CD4-positive, alpha-beta T cell treated with Interleukin-15 for 1 hour (primary cell): ENCODE measurements around the gene USP20.

Experiments used
- DNase-seq: peaks from one replicate; pipeline ENCODE4 v3.0.0-alpha.2; 2020

Gene USP20

DNA sequence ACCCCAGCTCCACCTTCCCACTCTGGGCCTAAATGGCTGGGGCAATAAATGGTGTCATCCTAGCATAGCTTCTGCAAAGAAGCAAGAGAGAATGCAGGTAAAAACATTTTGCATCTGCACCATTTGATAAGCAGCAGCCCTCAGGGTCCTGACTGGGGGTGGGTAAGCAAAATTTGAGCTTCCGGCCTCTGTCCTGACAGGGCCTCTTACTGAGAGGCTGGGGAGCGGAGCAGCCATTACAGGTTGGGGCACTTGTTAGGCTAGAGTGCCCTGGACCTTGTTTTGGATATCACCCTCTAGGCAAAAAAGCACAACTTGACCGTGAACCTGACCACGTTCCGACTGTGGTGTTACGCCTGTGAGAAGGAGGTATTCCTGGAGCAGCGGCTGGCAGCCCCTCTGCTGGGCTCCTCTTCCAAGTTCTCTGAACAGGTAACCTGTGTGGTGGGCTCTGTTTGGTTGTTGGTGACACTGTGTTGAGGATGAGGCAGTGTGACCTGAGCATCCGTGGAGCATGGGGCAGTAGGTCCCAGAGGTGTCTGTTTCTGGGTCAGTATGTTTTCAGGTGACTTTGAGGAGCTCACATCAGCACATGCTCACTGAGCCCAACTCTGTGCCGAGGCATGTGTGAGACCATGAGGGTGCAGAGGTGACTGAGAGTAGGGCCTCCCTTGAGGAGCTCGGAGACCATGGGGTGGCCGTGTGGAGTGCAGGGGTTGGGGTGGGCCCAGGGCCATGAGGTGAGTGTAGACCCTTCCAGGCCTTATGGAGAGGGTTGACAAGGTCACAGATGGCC is 23.1 kb downstream of the USP20 start:
- DNase-seq, result no peak

DNA sequence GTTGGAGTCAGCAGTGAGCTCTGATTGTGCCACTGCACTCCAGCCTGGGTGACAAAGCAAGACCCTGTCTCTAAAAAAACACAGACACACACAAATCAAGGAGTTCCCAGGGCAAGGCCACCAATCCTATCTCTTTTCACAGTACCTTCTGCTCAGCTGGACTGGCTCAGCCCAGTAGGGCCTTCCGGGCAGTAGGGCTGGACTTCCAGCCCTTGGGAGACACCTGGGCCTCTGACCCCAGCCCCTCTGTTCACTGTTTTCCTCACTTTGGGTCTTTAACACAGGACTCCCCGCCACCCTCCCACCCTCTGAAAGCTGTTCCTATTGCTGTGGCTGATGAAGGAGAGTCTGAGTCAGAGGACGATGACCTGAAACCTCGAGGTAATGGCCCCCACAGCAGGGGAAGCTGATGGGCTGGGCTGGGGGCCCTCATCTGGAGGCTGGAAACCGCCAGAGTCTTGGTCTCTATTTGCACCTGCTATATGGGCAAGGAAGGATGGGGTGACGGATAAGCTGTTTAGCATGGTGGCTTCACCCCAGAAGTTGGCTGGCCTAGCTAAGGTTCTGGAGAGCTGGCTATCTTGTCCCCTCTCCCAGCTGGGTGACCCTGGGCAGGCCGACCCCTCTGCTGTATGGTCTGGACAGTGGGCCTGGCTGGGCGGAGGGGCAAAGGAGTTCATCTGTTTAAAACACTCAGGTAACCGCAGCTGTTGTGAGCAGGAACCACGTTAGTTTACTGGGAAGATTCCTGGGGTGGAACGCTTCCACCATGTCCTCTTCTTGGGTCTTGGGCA is 25.6 kb downstream of the USP20 start:
- no peak for DNase-seq

DNA sequence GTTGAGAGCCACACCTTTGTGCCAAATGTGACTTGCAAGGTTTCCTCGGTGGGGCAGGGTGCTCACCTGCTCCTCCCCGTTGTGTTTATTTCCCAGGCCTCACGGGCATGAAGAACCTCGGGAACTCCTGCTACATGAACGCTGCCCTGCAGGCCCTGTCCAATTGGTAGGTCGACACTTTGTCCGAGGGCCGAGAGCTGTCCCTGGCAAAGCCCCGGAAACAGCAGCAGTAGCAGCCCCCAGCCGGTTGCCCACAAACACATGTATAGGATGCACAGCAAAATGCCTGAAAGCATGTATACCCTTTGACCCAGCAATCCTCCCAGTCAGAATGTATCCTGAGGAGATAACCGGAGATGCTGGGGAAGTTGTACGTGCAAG is 26.2 kb downstream of the USP20 start:
- DNase-seq, result no peak

DNA sequence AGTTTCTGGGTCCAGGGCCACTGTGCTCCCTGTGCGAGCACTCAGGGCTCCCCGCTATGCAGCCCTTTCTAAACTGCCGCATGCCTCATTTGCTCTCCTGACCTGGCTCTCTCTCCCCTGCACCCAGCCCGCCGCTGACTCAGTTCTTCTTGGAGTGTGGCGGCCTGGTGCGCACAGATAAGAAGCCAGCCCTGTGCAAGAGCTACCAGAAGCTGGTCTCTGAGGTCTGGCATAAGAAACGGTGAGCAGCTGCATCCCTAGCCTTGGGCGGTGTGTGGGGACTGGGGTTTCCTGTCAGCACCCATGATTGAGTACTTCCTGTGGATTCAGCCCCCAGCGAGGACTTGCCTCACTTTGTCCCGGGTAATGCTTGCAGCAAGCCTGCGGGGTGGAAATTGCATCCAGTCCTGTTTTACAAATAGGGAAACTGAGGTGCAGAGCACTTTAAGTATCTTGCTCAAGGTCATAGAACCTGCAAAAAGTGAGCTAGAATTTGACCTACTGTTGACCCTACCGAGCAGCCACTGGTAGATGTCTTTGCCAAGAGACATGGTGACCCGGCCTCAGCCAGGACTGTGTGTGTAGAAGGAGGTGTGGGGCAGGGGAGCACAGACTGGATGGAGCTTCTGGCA is 27.9 kb downstream of the USP20 start:
- peak; percentile 50 for DNase-seq

DNA sequence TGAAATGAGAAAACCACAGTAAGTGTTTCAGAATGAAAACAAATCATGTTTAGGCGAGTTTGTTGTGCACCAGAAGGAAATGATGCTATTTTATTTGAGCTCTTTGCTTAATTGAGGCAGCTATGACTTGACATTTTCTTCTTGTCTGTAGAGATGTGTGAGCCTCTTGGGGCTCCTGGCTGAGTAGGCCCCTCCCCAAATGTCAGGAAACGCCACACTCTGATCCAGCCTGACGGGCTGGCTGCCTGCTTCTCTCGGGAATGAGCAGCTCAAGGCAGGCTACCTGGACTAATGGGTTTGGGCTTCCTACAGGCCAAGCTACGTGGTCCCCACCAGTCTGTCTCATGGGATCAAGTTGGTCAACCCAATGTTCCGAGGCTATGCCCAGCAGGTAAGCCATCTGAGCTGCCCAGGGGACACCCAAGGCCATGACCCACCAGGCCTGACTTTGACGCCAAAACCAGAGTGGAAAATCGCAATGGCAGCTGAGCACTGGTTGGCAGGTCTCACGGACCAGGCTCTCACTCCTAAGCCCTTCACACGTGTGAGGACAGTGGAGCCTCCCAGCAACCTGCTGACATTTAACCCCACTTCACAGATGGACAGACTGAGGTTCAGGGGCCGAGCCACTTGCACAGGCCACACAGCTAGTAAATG is 29.9 kb downstream of the USP20 start:
- DNase-seq, result no peak

DNA sequence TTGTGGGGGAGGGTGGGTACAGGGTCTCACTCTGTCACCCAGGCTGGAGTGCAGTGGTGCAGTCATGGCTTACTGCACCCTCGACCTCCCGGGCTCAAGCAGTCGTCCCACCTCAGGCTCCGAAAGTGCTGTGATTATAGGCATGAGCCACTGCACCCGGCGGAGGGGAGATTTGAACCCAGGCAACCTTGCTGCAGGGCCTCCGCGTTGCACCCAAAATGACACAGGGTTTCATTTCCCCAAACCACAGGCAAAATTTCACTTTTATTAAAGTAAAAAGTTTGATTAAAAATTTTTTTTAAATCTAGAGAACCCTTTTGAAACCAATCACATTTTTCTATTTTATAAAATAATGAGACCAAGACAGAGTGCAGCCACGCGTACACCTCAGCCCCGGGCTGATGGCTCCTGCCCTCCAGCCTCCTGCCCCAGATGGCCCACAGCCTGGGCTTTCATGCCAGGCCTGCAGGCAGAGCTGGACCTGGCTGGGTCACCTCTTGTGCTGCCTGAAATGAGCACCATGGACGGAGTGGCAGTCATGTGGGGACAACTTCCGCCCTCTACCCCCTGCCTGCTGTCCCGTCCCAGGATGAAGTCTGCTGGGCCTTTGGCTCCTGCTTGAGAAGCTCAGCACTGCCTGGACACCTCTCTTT is 30.5 kb downstream of the USP20 start:
- DNase-seq, result no peak

DNA sequence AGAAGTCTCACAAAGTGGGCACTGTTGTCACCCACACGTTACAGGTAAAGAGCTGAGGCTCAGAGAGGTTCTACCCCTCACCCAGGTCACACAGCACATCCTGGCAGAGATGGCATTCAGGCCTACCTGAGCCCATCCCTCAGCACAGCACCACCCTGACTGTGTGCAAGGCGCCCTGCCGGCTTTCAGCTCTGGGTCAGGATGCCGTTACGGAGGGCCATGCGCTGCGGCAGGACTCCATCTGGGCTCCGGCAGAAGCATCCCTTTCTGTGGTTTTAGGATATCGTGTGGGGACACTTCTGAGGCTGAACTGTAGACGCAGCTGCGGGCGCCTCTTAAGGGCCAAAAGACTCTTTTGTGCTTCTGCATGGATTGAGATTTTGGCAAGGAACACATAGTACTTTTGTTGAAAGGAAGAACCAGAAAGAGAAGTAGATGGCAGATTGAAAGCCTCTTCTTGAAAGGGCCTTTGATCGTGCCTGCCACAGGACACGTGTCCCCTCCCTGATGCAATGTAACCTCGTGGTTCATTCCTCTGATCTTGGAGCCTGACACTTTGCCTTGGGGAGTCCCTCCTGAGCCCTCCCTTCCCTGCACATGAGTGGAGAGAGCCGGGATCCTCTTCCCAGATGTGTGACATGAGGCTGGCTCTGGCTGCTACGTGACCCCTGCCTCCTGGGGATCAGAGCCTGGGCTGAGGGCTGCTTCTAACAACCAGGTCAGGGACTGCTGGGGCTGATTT is 31.3 kb downstream of the USP20 start:
- peak; percentile 54 for DNase-seq

DNA sequence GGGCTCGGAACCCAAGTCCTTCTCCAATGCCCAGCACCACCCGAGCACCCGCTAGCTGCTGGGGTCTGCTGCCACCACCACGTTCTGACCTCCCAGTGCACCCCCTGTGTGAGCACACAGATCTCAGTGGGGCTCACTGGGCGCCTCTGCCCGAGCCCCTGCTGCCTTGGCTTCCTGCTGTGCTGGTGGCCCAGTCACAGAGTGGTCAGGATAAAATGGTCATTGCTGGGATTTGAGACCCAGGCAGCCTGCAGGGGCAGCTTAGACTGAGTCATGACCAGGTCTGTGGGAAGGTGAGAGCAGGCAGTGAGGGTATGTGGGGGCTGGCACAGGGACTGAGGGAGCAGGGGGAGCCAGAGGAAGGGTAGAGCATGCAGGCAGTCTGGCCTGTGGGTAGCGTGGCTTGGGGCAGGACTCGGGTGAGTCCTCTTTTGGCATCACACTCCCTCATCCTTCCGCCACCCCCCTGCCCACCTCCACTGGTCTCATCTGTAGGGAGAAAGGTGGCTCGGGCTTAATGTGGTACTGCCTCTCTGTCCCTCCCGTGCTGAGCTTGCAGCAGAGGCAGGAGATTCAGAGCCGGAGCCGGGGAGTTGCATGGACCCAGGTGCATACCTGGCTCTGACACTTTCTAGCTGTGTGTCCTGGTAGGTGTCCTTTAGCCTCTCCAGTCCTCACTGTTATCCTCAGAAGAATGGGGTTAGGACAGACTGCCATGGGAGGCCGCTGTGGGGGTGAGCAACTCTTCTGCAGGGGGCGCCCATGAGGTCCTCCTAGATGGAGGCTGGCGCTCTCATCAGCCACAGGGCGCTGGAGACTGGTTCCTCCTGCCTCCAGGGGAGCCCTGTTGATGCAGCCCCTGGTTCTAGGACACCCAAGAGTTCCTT is 32.1 kb downstream of the USP20 start:
- no peak for DNase-seq

DNA sequence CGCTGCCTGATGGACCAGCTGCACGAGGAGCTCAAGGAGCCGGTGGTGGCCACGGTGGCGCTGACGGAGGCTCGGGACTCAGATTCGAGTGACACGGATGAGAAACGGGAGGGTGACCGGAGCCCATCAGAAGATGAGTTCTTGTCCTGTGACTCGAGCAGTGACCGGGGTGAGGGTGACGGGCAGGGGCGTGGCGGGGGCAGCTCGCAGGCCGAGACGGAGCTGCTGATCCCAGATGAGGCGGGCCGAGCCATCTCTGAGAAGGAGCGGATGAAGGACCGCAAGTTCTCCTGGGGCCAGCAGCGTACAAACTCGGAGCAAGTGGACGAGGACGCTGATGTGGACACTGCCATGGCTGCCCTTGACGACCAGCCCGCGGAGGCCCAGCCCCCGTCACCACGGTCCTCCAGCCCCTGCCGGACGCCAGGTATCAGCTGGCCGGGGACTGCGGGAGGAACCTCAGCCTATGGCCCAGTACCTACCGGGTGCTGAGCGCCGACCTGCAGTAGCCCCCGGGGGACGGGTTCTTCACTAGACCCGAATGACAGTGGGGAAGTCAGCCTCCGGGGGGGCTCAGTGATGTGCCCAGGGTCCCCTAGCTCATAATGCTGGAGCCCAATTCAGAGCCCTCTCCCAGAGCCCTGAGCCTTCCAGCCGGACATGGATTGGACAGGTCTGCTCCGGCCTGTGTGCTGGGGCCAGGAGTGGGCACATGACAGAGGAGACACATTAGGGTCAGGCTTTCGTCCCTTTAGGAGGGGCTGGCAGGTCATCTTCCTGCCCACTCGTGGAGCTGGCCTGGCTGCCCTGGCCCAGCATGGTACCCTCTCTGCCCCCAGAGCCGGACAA is 33.0 kb downstream of the USP20 start:
- no peak for DNase-seq

DNA sequence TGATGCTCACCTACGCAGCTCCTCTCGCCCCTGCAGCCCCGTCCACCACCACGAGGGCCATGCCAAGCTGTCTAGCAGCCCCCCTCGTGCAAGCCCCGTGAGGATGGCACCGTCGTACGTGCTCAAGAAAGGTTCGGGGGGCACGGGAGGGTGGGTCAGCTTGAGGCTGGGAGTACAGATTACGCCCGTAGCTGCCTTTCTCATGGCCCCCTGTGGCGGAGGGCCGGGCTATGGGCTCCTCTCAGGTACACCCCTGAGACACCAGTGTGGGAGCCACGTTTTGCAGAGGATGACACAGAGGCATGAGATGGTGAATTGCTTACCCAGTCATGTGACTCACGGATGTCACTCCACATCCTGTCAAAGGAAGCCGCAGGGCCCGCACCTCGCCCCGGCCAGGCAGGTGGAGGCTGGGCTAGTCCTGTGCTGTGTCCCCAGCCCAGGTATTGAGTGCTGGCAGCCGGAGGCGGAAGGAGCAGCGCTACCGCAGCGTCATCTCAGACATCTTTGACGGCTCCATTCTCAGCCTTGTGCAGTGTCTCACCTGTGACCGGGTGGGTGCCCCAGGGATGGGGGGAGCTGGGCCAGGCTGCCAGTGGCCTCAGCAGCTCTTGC is 33.7 kb downstream of the USP20 start:
- DNase-seq, result peak; percentile 91

DNA sequence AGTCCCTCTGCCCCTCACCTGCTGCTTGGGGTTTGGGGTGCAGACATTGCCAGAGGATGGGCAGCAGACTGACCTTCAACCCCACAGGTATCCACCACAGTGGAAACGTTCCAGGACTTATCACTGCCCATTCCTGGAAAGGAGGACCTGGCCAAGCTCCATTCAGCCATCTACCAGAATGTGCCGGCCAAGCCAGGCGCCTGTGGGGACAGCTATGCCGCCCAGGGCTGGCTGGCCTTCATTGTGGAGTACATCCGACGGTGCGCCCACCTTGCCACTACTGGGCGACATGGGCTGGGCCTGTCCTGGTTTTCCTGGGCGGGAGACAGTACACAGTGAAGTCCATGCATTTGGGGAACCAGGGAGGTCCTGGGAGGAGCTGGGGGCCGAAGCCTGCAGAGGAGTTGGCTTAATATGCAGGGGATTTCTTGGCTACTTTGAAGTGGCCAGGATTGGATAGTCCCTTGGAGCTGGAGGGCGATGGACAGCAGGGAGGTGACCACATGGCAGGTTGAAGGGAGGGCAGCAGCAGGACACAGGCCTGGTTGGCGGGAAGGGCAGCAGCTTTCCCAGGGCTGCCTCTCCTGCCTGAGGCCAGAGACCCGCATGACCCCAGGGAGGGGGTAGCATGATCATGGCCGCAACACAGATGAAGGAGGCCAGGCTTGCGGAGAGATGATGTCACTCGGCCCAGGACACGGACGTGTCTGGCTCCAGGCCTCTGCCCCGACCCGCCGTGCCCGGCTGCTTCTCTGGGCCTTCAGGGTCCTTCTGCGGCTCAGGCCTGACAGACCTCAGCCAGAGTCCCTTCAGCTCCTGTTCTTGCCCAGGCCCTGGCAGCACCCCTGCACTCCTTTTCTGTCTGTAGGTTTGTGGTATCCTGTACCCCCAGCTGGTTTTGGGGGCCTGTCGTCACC is 34.6 kb downstream of the USP20 start:
- no peak for DNase-seq

DNA sequence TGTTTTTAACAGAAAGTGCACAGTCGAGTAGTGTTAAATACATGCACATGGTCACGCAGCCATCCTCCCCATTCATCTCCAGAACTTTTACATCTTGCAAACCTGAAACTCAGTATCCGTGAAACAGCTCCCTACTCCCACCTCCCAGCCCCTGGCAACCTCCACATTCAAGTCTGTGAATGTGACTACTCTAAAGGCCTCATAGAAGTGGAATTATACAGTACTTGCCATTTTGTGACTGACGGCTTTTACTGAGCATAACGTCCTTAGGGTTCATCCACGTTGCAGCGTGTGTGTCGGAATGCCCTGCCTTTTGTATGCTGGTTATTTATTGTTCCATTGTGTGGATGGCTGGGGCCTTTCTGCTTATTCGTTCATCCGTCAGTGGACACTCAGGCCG is 35.8 kb downstream of the USP20 start:
- no peak for DNase-seq

DNA sequence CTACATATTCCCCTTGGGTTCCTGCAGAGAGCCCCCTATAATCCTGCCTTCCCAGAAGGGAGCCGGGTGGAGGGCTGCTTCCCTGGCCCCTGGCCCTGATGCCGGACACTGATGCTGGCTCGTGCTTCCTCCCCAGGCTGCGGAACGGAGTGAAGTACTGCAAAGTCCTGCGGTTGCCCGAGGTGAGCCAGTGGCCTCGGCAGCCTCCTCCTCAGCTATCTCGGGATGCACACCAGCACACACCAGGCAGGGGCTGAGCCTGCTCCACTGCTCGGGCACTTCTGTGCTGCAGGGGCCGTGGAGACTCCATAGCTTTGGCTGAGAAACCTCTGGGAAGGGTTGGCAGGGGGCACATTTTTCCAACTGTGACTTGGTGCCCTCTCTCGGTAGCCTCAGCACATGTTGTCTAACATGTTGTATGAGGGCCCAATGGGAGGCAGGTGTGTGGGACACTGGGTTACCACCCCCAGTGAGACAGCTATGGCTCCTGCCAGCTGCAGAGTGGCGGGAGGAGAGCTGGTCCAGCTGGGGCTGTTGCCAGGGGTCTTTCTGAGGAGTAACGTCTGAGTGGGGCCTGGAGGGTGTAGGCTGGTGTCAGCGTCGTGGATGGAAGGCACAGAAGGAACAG is 38.4 kb downstream of the USP20 start:
- DNase-seq, result no peak

DNA sequence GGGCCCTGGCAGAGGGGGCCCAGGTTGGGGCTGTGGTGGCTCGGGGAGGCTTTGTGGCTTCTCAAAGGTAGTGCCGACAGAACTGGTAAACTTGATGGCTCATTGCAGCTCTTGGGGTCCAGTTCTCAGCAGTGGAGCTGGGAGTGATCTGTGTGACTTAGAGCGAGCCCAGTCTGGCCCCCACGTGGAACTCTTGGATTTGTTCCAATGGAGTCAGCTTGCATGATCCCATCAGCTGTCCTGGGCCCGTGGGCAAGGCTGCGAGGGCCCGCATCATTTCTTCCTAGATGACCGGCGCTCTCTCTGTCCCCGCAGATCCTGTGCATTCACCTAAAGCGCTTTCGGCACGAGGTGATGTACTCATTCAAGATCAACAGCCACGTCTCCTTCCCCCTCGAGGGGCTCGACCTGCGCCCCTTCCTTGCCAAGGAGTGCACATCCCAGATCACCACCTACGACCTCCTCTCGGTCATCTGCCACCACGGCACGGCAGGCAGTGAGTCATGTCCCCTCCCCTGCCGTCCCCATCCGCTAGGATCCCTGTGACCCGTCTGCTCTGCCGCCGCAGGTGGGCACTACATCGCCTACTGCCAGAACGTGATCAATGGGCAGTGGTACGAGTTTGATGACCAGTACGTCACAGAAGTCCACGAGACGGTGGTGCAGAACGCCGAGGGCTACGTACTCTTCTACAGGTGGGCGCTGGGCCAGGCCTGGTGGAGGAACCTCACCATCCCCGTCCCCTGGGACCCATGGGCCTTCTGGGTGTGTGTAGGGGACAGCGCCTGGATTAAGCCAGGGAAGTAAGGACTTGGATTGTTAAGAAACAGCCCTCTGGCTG is 39.2 kb downstream of the USP20 start:
- no peak for DNase-seq

DNA sequence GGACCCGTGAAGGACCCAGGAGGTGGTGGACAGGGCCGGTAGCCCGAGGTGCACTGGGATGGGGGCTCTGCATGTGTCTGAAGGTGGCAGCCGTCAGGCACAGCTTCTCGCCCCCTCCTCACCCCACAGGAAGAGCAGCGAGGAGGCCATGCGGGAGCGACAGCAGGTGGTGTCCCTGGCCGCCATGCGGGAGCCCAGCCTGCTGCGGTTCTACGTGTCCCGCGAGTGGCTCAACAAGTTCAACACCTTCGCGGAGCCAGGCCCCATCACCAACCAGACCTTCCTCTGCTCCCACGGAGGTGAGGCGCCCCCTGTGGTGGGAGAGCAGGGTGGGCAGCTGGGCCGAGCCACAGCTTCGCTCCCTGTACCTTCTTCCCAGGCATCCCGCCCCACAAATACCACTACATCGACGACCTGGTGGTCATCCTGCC is 39.9 kb downstream of the USP20 start:
- DNase-seq, result no peak

DNA sequence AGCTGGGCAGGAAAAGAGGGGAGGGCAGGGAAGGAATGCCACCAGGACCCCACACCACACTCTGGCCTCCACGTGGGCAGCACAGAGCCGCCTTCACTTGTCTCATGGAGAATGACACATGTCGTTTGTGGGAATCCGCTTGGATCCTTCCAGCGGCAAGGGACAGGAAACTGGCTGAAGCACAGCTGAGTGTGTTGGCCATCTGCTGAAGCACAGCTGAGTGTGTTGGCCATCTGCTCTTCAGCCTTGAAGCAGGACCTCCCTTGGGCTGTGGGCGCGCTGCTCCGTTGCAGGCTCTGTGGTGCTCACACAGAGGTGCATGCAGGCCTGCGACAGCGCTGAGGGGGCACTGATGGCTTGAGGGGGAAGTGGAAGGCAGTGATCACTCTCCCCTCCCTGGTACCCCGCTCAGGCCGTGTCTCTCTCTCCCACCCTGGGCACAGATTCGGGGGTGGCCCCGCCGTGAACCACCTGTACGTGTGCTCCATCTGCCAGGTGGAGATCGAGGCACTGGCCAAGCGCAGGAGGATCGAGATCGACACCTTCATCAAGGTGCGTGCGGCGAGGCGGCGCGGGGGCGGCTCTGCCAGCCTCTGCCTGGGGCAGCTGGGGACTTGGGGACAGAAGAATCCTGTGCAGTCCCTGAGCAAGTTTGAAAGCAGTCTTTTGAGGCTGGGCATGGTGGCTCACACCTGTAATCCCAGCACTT is 40.6 kb downstream of the USP20 start:
- DNase-seq, result no peak
